Prostate gland (tissue), 2 donors: Measurements from ENCODE around the gene CLEC18A. TPM values are rescaled to one million over a fixed set of nuclear protein-coding genes. Genes with fewer than 3 reads are reported as not detected.

ENCODE experiments used
- DNase-seq: peaks from one replicate; pipeline ENCODE4 v3.0.0-alpha.2; 2019; ENCODE audit warnings: low spot score
- H3K27ac ChIP-seq, 2 donors: fragments of 200-600 bp; sonication (generic); 2 replicates each; pipeline ENCODE4 v1.5.1; 2017 to 2019
- H3K27me3 ChIP-seq: fragments of 200-600 bp; sonication (generic); replicated peaks from 2 replicates; pipeline ENCODE4 v1.5.1; 2019; ENCODE audit not compliant: insufficient read depth
- H3K36me3 ChIP-seq, 2 donors: fragments of 200-600 bp; sonication (generic); 1 replicate in 1 of 2; 2 replicates in 1 of 2; pipeline versions ENCODE4 v1.5.1 to v1.8.1; 2017 to 2019
- H3K4me1 ChIP-seq: fragments of 200-600 bp; sonication (generic); replicated peaks from 2 replicates; pipeline ENCODE4 v1.5.1; 2019
- H3K4me3 ChIP-seq, 2 donors: fragments of 200-600 bp; sonication (generic); 2 replicates each; pipeline ENCODE4 v1.5.1; 2017 to 2019
- H3K9me3 ChIP-seq: fragments of 200-600 bp; sonication (generic); 2 replicates; pipeline ENCODE4 v1.5.1; 2017
- POLR2A ChIP-seq: fragments of 450-650 bp; IDR thresholded peaks from one replicate; pipeline ENCODE4 v1.6.1; 2016; ENCODE audit warnings: antibody characterized with exemption, mild to moderate bottlenecking
- POLR2AphosphoS5 ChIP-seq: sonication (generic); formaldehyde crosslinking; IDR thresholded peaks from one replicate; pipeline ENCODE4 v1.6.1; 2017; ENCODE audit warnings: antibody characterized with exemption
- WGBS: methylation state at CpG from one replicate; pipeline ENCODE4 v1.1.5; 2018; 5-methylcytosine and 5-hydroxymethylcytosine counted together
- intact Hi-C: fragments of 100-400 bp; cut with DNase I; formaldehyde crosslinking; loops from one replicate; pipeline ENCODE4 v1.14.2; 2022
- total RNA-seq, 2 donors: library from RNA; depleted of rRNA; stranded (reverse); fragments of >200 nt; gene quantifications; one replicate each; pipeline ENCODE4 v1.1.0, GENCODE V29; 2016
- TF ChIP-seq, protein P1 (sequence below), 4 experiments: fragments of 200-600 bp in 2 of 4; fragments of 450-650 bp in 2 of 4; sonication (generic) in 2 of 4; IDR thresholded peaks; 1 replicate in 3 of 4; 2 replicates in 1 of 4; pipeline ENCODE4 v1.5.1; 2016 to 2019; ENCODE audit warnings: antibody characterized with exemption in 4 of 4, mild to moderate bottlenecking in 2 of 4, moderate library complexity in 2 of 4

CLEC18A gene
- total RNA-seq, 2 donors from 2014 or later, result 1.5 to 8.0 TPM

GRCh38 chr16:69928856-69929400 is 22.2 kb upstream of the CLEC18A start:
- TF ChIP-seq POLR2A, result no peak
- Histone ChIP-seq H3K27ac (no peak overlapping the region), H3K27me3 (no peaks in the 10 kb centered on the region), H3K9me3 (no peaks in the 10 kb centered on the region), H3K4me1 (no peaks in the 10 kb centered on the region), H3K36me3 (no peaks in the 10 kb centered on the region), H3K4me3 (no peak overlapping the region)
- WGBS, result 89% methylated on average over 10 of the region's 10 CpGs
- no peak for DNase-seq
- intact Hi-C loops, result loop anchor here (5.0 kb wide), 1 partner anchor 67 kb away; no protein-coding TSS in a partner anchor

GRCh38 chr16:69929480-69929879 is 21.7 kb upstream of the CLEC18A start:
- no peaks in the 10 kb centered on the region for H3K9me3 ChIP-seq
- TF ChIP-seq, protein P1, sequence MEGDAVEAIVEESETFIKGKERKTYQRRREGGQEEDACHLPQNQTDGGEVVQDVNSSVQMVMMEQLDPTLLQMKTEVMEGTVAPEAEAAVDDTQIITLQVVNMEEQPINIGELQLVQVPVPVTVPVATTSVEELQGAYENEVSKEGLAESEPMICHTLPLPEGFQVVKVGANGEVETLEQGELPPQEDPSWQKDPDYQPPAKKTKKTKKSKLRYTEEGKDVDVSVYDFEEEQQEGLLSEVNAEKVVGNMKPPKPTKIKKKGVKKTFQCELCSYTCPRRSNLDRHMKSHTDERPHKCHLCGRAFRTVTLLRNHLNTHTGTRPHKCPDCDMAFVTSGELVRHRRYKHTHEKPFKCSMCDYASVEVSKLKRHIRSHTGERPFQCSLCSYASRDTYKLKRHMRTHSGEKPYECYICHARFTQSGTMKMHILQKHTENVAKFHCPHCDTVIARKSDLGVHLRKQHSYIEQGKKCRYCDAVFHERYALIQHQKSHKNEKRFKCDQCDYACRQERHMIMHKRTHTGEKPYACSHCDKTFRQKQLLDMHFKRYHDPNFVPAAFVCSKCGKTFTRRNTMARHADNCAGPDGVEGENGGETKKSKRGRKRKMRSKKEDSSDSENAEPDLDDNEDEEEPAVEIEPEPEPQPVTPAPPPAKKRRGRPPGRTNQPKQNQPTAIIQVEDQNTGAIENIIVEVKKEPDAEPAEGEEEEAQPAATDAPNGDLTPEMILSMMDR (IDR thresholded peaks at IDR 0.05), result no peak
- TF ChIP-seq POLR2A, result no peak
- TF ChIP-seq POLR2AphosphoS5, result no peak
- no peaks in the 10 kb centered on the region for H3K27me3 ChIP-seq
- WGBS, result 86% methylated on average over 9 of the region's 9 CpGs
- no peak overlapping the region for H3K27ac ChIP-seq
- DNase-seq, result no peak
- H3K4me3 ChIP-seq, result no peak overlapping the region
- H3K36me3 ChIP-seq, result no peaks in the 10 kb centered on the region
- intact Hi-C loops, result loop anchor here (5.0 kb wide), 1 partner anchor 67 kb away; no protein-coding TSS in a partner anchor
- H3K4me1 ChIP-seq, result no peaks in the 10 kb centered on the region

GRCh38 chr16:69930117-69930776 is 20.9 kb upstream of the CLEC18A start:
- Histone ChIP-seq H3K4me3 (no peak overlapping the region), H3K4me1 (no peaks in the 10 kb centered on the region), H3K36me3 (peaks cover 0 to 1% of the 10 kb centered on the region in 2 donors), H3K27me3 (no peaks in the 10 kb centered on the region), H3K9me3 (no peaks in the 10 kb centered on the region), H3K27ac (no peak overlapping the region)
- 66% methylated on average over 12 of the region's 12 CpGs for WGBS
- peak; percentile 16 for TF ChIP-seq POLR2AphosphoS5
- no peak for TF ChIP-seq POLR2A
- TF ChIP-seq, protein P1 (IDR thresholded peaks at IDR 0.05), result peak; percentile 26 to 84 (median 76)
- intact Hi-C loops, result loop anchor here (2.0 kb wide), 1 partner anchor 131 kb away; no protein-coding TSS in a partner anchor
- DNase-seq, result peak; percentile 43

DNA sequence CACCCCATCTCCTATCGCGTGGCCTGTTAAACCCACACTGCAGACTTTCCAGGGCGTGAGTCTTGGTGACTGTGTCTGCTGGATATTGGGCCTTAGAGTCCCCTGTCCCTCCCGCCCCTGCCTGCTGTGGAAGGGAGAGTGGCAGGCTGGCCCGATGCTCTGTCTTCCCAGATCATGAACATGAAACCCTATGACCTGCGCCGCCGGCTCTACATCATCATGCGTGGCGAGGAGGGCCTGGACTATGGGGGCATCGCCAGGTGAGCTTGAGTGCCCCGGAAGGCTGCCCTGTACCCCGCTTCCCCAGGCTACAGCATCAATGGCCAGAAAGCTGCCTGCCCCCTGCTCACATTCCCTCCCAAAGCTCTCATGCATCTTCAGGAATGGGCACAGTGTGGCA is 19.5 kb upstream of the CLEC18A start:
- 94% methylated on average over 13 of the region's 13 CpGs for WGBS
- intact Hi-C loops, result loop anchor here (2.0 kb wide), 1 partner anchor 133 kb away; no protein-coding TSS in a partner anchor
- H3K27me3 ChIP-seq, result no peaks in the 10 kb centered on the region
- peaks cover 0 to 14% of the 10 kb centered on the region in 2 donors for H3K36me3 ChIP-seq
- TF ChIP-seq POLR2AphosphoS5 (no peak), POLR2A (no peak)
- TF ChIP-seq, protein P1 (IDR thresholded peaks at IDR 0.05), result no peak
- H3K4me3 ChIP-seq, result no peak overlapping the region
- no peak for DNase-seq
- H3K9me3 ChIP-seq, result no peaks in the 10 kb centered on the region
- H3K4me1 ChIP-seq, result no peaks in the 10 kb centered on the region
- H3K27ac ChIP-seq, result no peak overlapping the region

- Histone ChIP-seq H3K4me1 (no peaks in the 10 kb centered on the region), H3K36me3 (peaks cover 2 to 14% of the 10 kb centered on the region in 2 donors), H3K27ac (no peak overlapping the region), H3K4me3 (no peak overlapping the region), H3K27me3 (no peaks in the 10 kb centered on the region), H3K9me3 (no peaks in the 10 kb centered on the region)
- intact Hi-C loops, result no loop called here
- DNase-seq, result no peak
- 86% methylated on average over 9 of the region's 9 CpGs for WGBS
- TF ChIP-seq POLR2AphosphoS5 (no peak), POLR2A (no peak)
- TF ChIP-seq, protein P1 (IDR thresholded peaks at IDR 0.05), result no peak
Measured at GRCh38 chr16:69932228-69932627, 18.9 kb upstream of the CLEC18A start.
